Measurements from ENCODE around the gene PRKAB1. TPM values are rescaled to one million over a fixed set of nuclear protein-coding genes. Genes with fewer than 3 reads are reported as not detected.

PRKAB1 gene
- total RNA-seq, 1 experiment from 2014 or later = 32.3 TPM

- TF ChIP-seq SOX15 (CRISPR knock-in tag; IDR thresholded peaks at IDR 0.05) (no peak), ATF2 (CRISPR knock-in tag; IDR thresholded peaks at IDR 0.05; ENCODE audit: borderline replicate concordance, low read depth) (no peak), ZNF512 (CRISPR knock-in tag; IDR thresholded peaks at IDR 0.05; ENCODE audit: borderline replicate concordance) (no peak), ZNF671 (CRISPR knock-in tag; IDR thresholded peaks at IDR 0.05) (no peak), ZBTB21 (CRISPR knock-in tag; IDR thresholded peaks at IDR 0.05; ENCODE audit: borderline replicate concordance) (no peak), SMAD4 (CRISPR knock-in tag; IDR thresholded peaks at IDR 0.05) (no peak)
Measured at GRCh38 chr12:119681111-119681510, 13.2 kb downstream of the PRKAB1 start (continued).

GRCh38 chr12:119681728-119682638 lies 14.1 kb downstream of the PRKAB1 start:
- Mint-ChIP-seq H3K4me1 (peaks cover 18% of the 10 kb centered on the region), H3K27me3 (ENCODE audit: low read depth) (no peaks in the 10 kb centered on the region), H3K27ac (peak overlapping the region; percentile 93), H3K9me3 (no peaks in the 10 kb centered on the region), H3K4me3 (no peak overlapping the region), H3K36me3 (peaks cover 58% of the 10 kb centered on the region)
- ChIA-PET CTCF (interaction anchor here (0.7 to 3.5 kb wide), 3 partner anchors 13 to 57 kb away, joined by 3 to 15 read pairs (median 11); no protein-coding TSS in a partner anchor), POLR2A (no interaction called here)
- DNase-seq (ENCODE audit: low spot score) = no peak
- TF ChIP-seq, protein P1, sequence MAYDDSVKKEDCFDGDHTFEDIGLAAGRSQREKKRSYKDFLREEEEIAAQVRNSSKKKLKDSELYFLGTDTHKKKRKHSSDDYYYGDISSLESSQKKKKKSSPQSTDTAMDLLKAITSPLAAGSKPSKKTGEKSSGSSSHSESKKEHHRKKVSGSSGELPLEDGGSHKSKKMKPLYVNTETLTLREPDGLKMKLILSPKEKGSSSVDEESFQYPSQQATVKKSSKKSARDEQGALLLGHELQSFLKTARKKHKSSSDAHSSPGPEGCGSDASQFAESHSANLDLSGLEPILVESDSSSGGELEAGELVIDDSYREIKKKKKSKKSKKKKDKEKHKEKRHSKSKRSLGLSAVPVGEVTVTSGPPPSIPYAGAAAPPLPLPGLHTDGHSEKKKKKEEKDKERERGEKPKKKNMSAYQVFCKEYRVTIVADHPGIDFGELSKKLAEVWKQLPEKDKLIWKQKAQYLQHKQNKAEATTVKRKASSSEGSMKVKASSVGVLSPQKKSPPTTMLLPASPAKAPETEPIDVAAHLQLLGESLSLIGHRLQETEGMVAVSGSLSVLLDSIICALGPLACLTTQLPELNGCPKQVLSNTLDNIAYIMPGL (CRISPR knock-in tag; IDR thresholded peaks at IDR 0.05) = 0 out of 2 replicates have a peak, but pooled peaks have one; percentile 3
- no peak for TF ChIP-seq SP1 (CRISPR knock-in tag; conservative IDR thresholded peaks at IDR 0.05)
- ATAC-seq = peak; percentile 12; the same call in 1 of the 2 replicates

- ATAC-seq (no peak), DNase-seq (ENCODE audit: low spot score) (no peak)
- H3K4me3 Mint-ChIP-seq = no peak overlapping the region
- POLR2A ChIA-PET = no interaction called here
- peaks cover 58% of the 10 kb centered on the region for H3K36me3 Mint-ChIP-seq
- H3K27me3 Mint-ChIP-seq (ENCODE audit: low read depth) = no peaks in the 10 kb centered on the region
- CTCF ChIA-PET = interaction anchor here (0.6 to 3.5 kb wide), 4 partner anchors 12 to 140 kb away, joined by 3 to 15 read pairs (median 8); no protein-coding TSS in a partner anchor
- H3K9me3 Mint-ChIP-seq = no peaks in the 10 kb centered on the region
- TF ChIP-seq, protein P1 (CRISPR knock-in tag; IDR thresholded peaks at IDR 0.05) = 0 out of 2 replicates have a peak, but pooled peaks have one; percentile 10
- TF ChIP-seq, protein P2, sequence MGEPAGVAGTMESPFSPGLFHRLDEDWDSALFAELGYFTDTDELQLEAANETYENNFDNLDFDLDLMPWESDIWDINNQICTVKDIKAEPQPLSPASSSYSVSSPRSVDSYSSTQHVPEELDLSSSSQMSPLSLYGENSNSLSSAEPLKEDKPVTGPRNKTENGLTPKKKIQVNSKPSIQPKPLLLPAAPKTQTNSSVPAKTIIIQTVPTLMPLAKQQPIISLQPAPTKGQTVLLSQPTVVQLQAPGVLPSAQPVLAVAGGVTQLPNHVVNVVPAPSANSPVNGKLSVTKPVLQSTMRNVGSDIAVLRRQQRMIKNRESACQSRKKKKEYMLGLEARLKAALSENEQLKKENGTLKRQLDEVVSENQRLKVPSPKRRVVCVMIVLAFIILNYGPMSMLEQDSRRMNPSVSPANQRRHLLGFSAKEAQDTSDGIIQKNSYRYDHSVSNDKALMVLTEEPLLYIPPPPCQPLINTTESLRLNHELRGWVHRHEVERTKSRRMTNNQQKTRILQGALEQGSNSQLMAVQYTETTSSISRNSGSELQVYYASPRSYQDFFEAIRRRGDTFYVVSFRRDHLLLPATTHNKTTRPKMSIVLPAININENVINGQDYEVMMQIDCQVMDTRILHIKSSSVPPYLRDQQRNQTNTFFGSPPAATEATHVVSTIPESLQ (CRISPR knock-in tag; IDR thresholded peaks at IDR 0.05) = no peak
- TF ChIP-seq, protein P3, sequence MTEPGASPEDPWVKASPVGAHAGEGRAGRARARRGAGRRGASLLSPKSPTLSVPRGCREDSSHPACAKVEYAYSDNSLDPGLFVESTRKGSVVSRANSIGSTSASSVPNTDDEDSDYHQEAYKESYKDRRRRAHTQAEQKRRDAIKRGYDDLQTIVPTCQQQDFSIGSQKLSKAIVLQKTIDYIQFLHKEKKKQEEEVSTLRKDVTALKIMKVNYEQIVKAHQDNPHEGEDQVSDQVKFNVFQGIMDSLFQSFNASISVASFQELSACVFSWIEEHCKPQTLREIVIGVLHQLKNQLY (CRISPR knock-in tag; IDR thresholded peaks at IDR 0.05) = no peak
- TF ChIP-seq MAX (CRISPR knock-in tag; IDR thresholded peaks at IDR 0.05) (no peak), JAZF1 (CRISPR knock-in tag; IDR thresholded peaks at IDR 0.05) (no peak)
- H3K27ac Mint-ChIP-seq = peak overlapping the region; percentile 32; the same call in 1 of the 2 replicates
- peaks cover 20% of the 10 kb centered on the region for H3K4me1 Mint-ChIP-seq
Measured at GRCh38 chr12:119682639-119683252, 14.8 kb downstream of the PRKAB1 start.
